Mesenchymal stem cell (in vitro differentiated cells and primary cell): Measurements from ENCODE around the gene KIF26B. TPM values are rescaled to one million over a fixed set of nuclear protein-coding genes. Genes with fewer than 3 reads are reported as not detected.

Source experiments
- DNase-seq: peaks from one replicate; pipeline ENCODE4 v3.0.0-alpha.2; 2013
- H2AFZ ChIP-seq: one replicate; pipeline ENCODE4 v1.6.1; 2013; ENCODE audit warnings: low read depth, mild to moderate bottlenecking, control low read depth, inconsistent platforms, low read length, moderate library complexity
- H2AK5ac ChIP-seq: 2 replicates; pipeline ENCODE4 v1.6.1; 2013; ENCODE audit warnings: low read length, moderate library complexity, mild to moderate bottlenecking, inconsistent platforms; ENCODE audit not compliant: severe bottlenecking
- H2BK120ac ChIP-seq: one replicate; pipeline ENCODE4 v1.6.1; 2013; ENCODE audit warnings: low read depth, mild to moderate bottlenecking, inconsistent platforms, low read length, moderate library complexity
- H2BK12ac ChIP-seq, 2 experiments: one replicate each; pipeline ENCODE4 v1.6.1; 2013; ENCODE audit warnings: inconsistent platforms in 2 of 2, low read length in 2 of 2, mild to moderate bottlenecking in 2 of 2, moderate library complexity in 2 of 2, control low read depth in 1 of 2
- H2BK15ac ChIP-seq: one replicate; pipeline ENCODE4 v1.6.1; 2013; ENCODE audit warnings: mild to moderate bottlenecking, low read depth, inconsistent platforms; ENCODE audit not compliant: poor library complexity, severe bottlenecking
- H2BK5ac ChIP-seq: 2 replicates; pipeline ENCODE4 v1.6.1; 2013; ENCODE audit warnings: low read depth, mild to moderate bottlenecking, low read length, control low read depth, inconsistent platforms; ENCODE audit not compliant: poor library complexity, severe bottlenecking
- H3K14ac ChIP-seq, 2 experiments: one replicate each; pipeline ENCODE4 v1.6.1; 2013; ENCODE audit warnings: inconsistent platforms in 2 of 2, low read length in 2 of 2, control low read depth in 1 of 2, mild to moderate bottlenecking in 1 of 2, moderate library complexity in 1 of 2
- H3K18ac ChIP-seq, 2 experiments: one replicate each; pipeline ENCODE4 v1.6.1; 2013; ENCODE audit warnings: inconsistent platforms in 2 of 2, low read length in 2 of 2, control low read depth in 1 of 2, low read depth in 1 of 2, mild to moderate bottlenecking in 1 of 2
- H3K23ac ChIP-seq, 2 experiments: one replicate each; pipeline ENCODE4 v1.6.1; 2013; ENCODE audit warnings: inconsistent platforms in 2 of 2, low read length in 2 of 2, mild to moderate bottlenecking in 2 of 2, moderate library complexity in 2 of 2, control low read depth in 1 of 2
- H3K27ac ChIP-seq: 2 replicates; pipeline ENCODE4 v1.5.1; 2013; ENCODE audit warnings: mild to moderate bottlenecking, moderate library complexity, low read length, control low read depth, inconsistent platforms; ENCODE audit not compliant: poor library complexity, severe bottlenecking
- H3K27me3 ChIP-seq, 2 experiments: 2 replicates each; pipeline versions ENCODE4 v1.6.1 to v1.7.0; 2013; ENCODE audit warnings: low read length in 2 of 2, mild to moderate bottlenecking in 2 of 2, moderate library complexity in 2 of 2, control low read depth in 1 of 2, inconsistent platforms in 1 of 2; ENCODE audit not compliant: control insufficient read depth in 1 of 2, insufficient read depth in 1 of 2
- H3K36me3 ChIP-seq, 2 experiments: 2 replicates each; pipeline versions ENCODE4 v1.6.1 to v1.7.0; 2013; ENCODE audit warnings: low read length in 2 of 2, control low read depth in 1 of 2, inconsistent platforms in 1 of 2, low read depth in 1 of 2, mild to moderate bottlenecking in 1 of 2; ENCODE audit not compliant: insufficient read depth in 2 of 2, control insufficient read depth in 1 of 2
- H3K4ac ChIP-seq, 2 experiments: one replicate each; pipeline ENCODE4 v1.6.1; 2013; ENCODE audit warnings: inconsistent platforms in 2 of 2, low read length in 2 of 2, mild to moderate bottlenecking in 2 of 2, moderate library complexity in 2 of 2, control low read depth in 1 of 2, low read depth in 1 of 2
- H3K4me1 ChIP-seq: 2 replicates; pipeline ENCODE4 v1.6.1; 2013; ENCODE audit warnings: low read depth, low read length, control low read depth; ENCODE audit not compliant: control insufficient read depth, insufficient read depth
- H3K4me2 ChIP-seq: 2 replicates; pipeline ENCODE4 v1.6.1; 2013; ENCODE audit warnings: low read length, mild to moderate bottlenecking, inconsistent platforms; ENCODE audit not compliant: poor library complexity, severe bottlenecking
- H3K4me3 ChIP-seq, 2 experiments: 2 replicates each; pipeline versions ENCODE4 v1.5.1 to v1.7.0; 2013; ENCODE audit warnings: low read length in 2 of 2, mild to moderate bottlenecking in 2 of 2, control low read depth in 1 of 2, low read depth in 1 of 2; ENCODE audit not compliant: insufficient read depth in 1 of 2
- H3K79me1 ChIP-seq: replicated peaks from 2 replicates; pipeline ENCODE4 v1.6.1; 2013; ENCODE audit warnings: mild to moderate bottlenecking, control low read depth, low read length, inconsistent platforms; ENCODE audit not compliant: poor library complexity, severe bottlenecking
- H3K9ac ChIP-seq: 2 replicates; pipeline ENCODE4 v1.7.0; 2013; ENCODE audit warnings: mild to moderate bottlenecking, low read length, moderate library complexity
- H3K9me3 ChIP-seq: 2 replicates; pipeline ENCODE4 v1.7.0; 2013; ENCODE audit warnings: mild to moderate bottlenecking, low read length; ENCODE audit not compliant: control insufficient read depth
- H4K8ac ChIP-seq: one replicate; pipeline ENCODE4 v1.6.1; 2013; ENCODE audit warnings: inconsistent platforms, mild to moderate bottlenecking, low read length, moderate library complexity
- H4K91ac ChIP-seq: one replicate; pipeline ENCODE4 v1.6.1; 2013; ENCODE audit warnings: mild to moderate bottlenecking, low read length, inconsistent platforms
- WGBS: methylation state at CpG from one replicate; pipeline ENCODE4 v1.1.7; 2013; ENCODE audit warnings: mixed read lengths; 5-methylcytosine and 5-hydroxymethylcytosine counted together
- small RNA-seq: library from polyadenylated mRNA; stranded (forward); fragments of <200 nt; extraction: miRNeasy Mini kit (QIAGEN cat#:217004); gene quantifications from one replicate; pipeline ENCODE3, GENCODE V24; 2013; ENCODE audit warnings: low read depth

Gene KIF26B

GRCh38 chr1:245753807-245754206 is 599.0 kb downstream of the KIF26B start:
- no peak overlapping the region for H2AFZ ChIP-seq
- no peak overlapping the region for H2BK120ac ChIP-seq
- no peak overlapping the region for H3K27ac ChIP-seq
- H3K18ac ChIP-seq: peak overlapping the region in 1 of 2 experiments; percentile 2
- H3K79me1 ChIP-seq: no peaks in the 10 kb centered on the region
- no peak overlapping the region for H2AK5ac ChIP-seq
- H3K4ac ChIP-seq: no peak overlapping the region
- H3K23ac ChIP-seq: no peak overlapping the region
- no peak overlapping the region for H3K4me3 ChIP-seq
- peak overlapping the region; percentile 26 for H2BK15ac ChIP-seq
- H3K9me3 ChIP-seq: peaks cover 10% of the 10 kb centered on the region
- peaks cover 3% of the 10 kb centered on the region for H3K4me1 ChIP-seq
- no peaks in the 10 kb centered on the region for H3K36me3 ChIP-seq
- H2BK12ac ChIP-seq: no peak overlapping the region
- WGBS: no CpG with 5 or more reads among the region's 2 CpGs
- H3K4me2 ChIP-seq: no peak overlapping the region
- no peaks in the 10 kb centered on the region for H3K27me3 ChIP-seq
- no peak overlapping the region for H4K8ac ChIP-seq
- no peak overlapping the region for H4K91ac ChIP-seq
- H3K9ac ChIP-seq: no peak overlapping the region
- no peak overlapping the region for H3K14ac ChIP-seq
- H2BK5ac ChIP-seq: no peak overlapping the region
- DNase-seq: no peak

- no peaks in the 10 kb centered on the region for H3K36me3 ChIP-seq
- no peak overlapping the region for H3K23ac ChIP-seq
- peaks cover 3% of the 10 kb centered on the region for H3K4me1 ChIP-seq
- peak overlapping the region; percentile 54 for H2BK120ac ChIP-seq
- H2BK12ac ChIP-seq: no peak overlapping the region
- H2AK5ac ChIP-seq: no peak overlapping the region
- 81% methylated on average over 2 of the region's 3 CpGs for WGBS
- no peak overlapping the region for H3K9ac ChIP-seq
- H2BK15ac ChIP-seq: no peak overlapping the region
- H3K4ac ChIP-seq: no peak overlapping the region
- no peak overlapping the region for H2AFZ ChIP-seq
- H4K91ac ChIP-seq: no peak overlapping the region
- H3K14ac ChIP-seq: no peak overlapping the region
- no peak overlapping the region for H3K4me3 ChIP-seq
- H3K79me1 ChIP-seq: no peaks in the 10 kb centered on the region
- no peaks in the 10 kb centered on the region for H3K27me3 ChIP-seq
- H2BK5ac ChIP-seq: no peak overlapping the region
- no peak overlapping the region for H3K27ac ChIP-seq
- DNase-seq: peak; percentile 59
- no peak overlapping the region for H3K4me2 ChIP-seq
- no peak overlapping the region for H4K8ac ChIP-seq
- H3K9me3 ChIP-seq: peaks cover 10% of the 10 kb centered on the region
- H3K18ac ChIP-seq: peak overlapping the region in 1 of 2 experiments; percentile 44
These were observed 599.7 kb downstream of the KIF26B start for GRCh38 chr1:245754463-245754961.

Small RNAs within 50 kb of the gene (small RNA-seq; reads per million reads assigned to genes)
- gene DNAJC19P8 (not detected), gene RNU1-132P (not detected)
